Peyer's patch (tissue), 4 donors: ENCODE results near the gene DNM3.

Experiments
- CTCF ChIP-seq, 6 experiments: fragments of 450-650 bp in 4 of 6; fragments of 200-600 bp in 2 of 6; sonication (generic) in 1 of 6; IDR thresholded peaks; one replicate each; pipeline ENCODE4 v1.5.1; 2017 to 2019; ENCODE audit warnings: antibody characterized with exemption in 6 of 6, mild to moderate bottlenecking in 3 of 6, moderate library complexity in 1 of 6
- POLR2A ChIP-seq, 2 donors: fragments of 450-650 bp; IDR thresholded peaks; one replicate each; pipeline ENCODE4 v1.5.1; 2017; ENCODE audit warnings: antibody characterized with exemption in 2 of 2, mild to moderate bottlenecking in 2 of 2, moderate library complexity in 2 of 2

DNA sequence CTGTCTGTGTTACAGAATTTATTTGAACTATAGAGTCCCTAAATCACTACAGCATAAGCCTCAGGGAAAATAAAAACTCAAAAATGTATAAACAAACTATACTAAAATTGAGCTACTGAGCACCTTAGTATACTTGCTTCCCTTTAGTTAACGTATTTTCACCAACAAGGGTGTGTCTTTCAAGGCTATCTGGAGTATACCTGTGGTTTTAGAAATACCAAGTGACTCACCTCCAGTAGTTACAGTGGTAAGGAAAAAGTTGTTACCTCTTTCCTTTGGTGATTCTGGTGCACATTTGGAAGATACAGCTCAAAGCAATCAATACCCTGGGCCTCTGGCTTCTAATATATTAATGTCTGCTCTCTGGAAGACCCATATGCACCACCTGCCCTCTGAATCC is 511.1 kb downstream of the DNM3 start:
- TF ChIP-seq CTCF (IDR thresholded peaks at IDR 0.05) (no peak), POLR2A (IDR thresholded peaks at IDR 0.05) (no peak)
